Prostate gland (tissue), 2 donors: ENCODE data around the gene SPEM3. TPM values are rescaled to one million over a fixed set of nuclear protein-coding genes. Genes with fewer than 3 reads are reported as not detected.

Source experiments
- DNase-seq: peaks from one replicate; pipeline ENCODE4 v3.0.0-alpha.2; 2019; ENCODE audit warnings: low spot score
- H3K27ac ChIP-seq, 2 donors: fragments of 200-600 bp; sonication (generic); 2 replicates each; pipeline ENCODE4 v1.5.1; 2017 to 2019
- H3K27me3 ChIP-seq: fragments of 200-600 bp; sonication (generic); replicated peaks from 2 replicates; pipeline ENCODE4 v1.5.1; 2019; ENCODE audit not compliant: insufficient read depth
- H3K36me3 ChIP-seq, 2 donors: fragments of 200-600 bp; sonication (generic); 1 replicate in 1 of 2; 2 replicates in 1 of 2; pipeline versions ENCODE4 v1.5.1 to v1.8.1; 2017 to 2019
- H3K4me1 ChIP-seq: fragments of 200-600 bp; sonication (generic); replicated peaks from 2 replicates; pipeline ENCODE4 v1.5.1; 2019
- H3K4me3 ChIP-seq, 2 donors: fragments of 200-600 bp; sonication (generic); 2 replicates each; pipeline ENCODE4 v1.5.1; 2017 to 2019
- H3K9me3 ChIP-seq: fragments of 200-600 bp; sonication (generic); 2 replicates; pipeline ENCODE4 v1.5.1; 2017
- CTCF ChIP-seq, 4 experiments: fragments of 200-600 bp in 2 of 4; fragments of 450-650 bp in 2 of 4; sonication (generic) in 2 of 4; IDR thresholded peaks; 1 replicate in 3 of 4; 2 replicates in 1 of 4; pipeline ENCODE4 v1.5.1; 2016 to 2019; ENCODE audit warnings: antibody characterized with exemption in 4 of 4, mild to moderate bottlenecking in 2 of 4, moderate library complexity in 2 of 4
- POLR2A ChIP-seq: fragments of 450-650 bp; IDR thresholded peaks from one replicate; pipeline ENCODE4 v1.6.1; 2016; ENCODE audit warnings: antibody characterized with exemption, mild to moderate bottlenecking
- POLR2AphosphoS5 ChIP-seq: sonication (generic); formaldehyde crosslinking; IDR thresholded peaks from one replicate; pipeline ENCODE4 v1.6.1; 2017; ENCODE audit warnings: antibody characterized with exemption
- WGBS: methylation state at CpG from one replicate; pipeline ENCODE4 v1.1.5; 2018; 5-methylcytosine and 5-hydroxymethylcytosine counted together
- intact Hi-C: fragments of 100-400 bp; cut with DNase I; formaldehyde crosslinking; loops from one replicate; pipeline ENCODE4 v1.14.2; 2022
- total RNA-seq, 2 donors: library from RNA; depleted of rRNA; stranded (reverse); fragments of >200 nt; gene quantifications; one replicate each; pipeline ENCODE4 v1.1.0, GENCODE V29; 2016

The SPEM3 gene
- total RNA-seq, 2 donors from 2014 or later: 0.09 to 0.11 TPM

- DNase-seq: no peak
- Histone ChIP-seq H3K4me1 (no peaks in the 10 kb centered on the region), H3K27me3 (no peaks in the 10 kb centered on the region), H3K27ac (no peak within 1 kb of the TSS), H3K9me3 (no peaks in the 10 kb centered on the region), H3K36me3 (no peaks in the 10 kb centered on the region), H3K4me3 (no peak within 1 kb of the TSS)
- WGBS: 70% methylated on average over 17 of the region's 17 CpGs
- TF ChIP-seq POLR2A (no peak), CTCF (IDR thresholded peaks at IDR 0.05) (no peak), POLR2AphosphoS5 (no peak)
- intact Hi-C loops: no loop called here
Measured at GRCh38 chr17:7419819-7420610, 8.6 kb upstream of the SPEM3 start, which contains the start of gene SPEM1. Gene SPEM1, plus strand, starts transcription at chr17:7420324. Its CDS starts 61 bp downstream, at chr17:7420385.

- H3K9me3 ChIP-seq: no peaks in the 10 kb centered on the region
- H3K27me3 ChIP-seq: no peaks in the 10 kb centered on the region
- H3K27ac ChIP-seq: no peak overlapping the region
- intact Hi-C loops: no loop called here
- no peak overlapping the region for H3K4me3 ChIP-seq
- WGBS: 94% methylated on average over 16 of the region's 16 CpGs
- TF ChIP-seq POLR2A (no peak), POLR2AphosphoS5 (no peak), CTCF (IDR thresholded peaks at IDR 0.05) (no peak)
- no peaks in the 10 kb centered on the region for H3K36me3 ChIP-seq
- no peaks in the 10 kb centered on the region for H3K4me1 ChIP-seq
- no peak for DNase-seq
Measured at GRCh38 chr17:7421186-7421585, 7.5 kb upstream of the SPEM3 start.

- Histone ChIP-seq H3K9me3 (no peaks in the 10 kb centered on the region), H3K27me3 (no peaks in the 10 kb centered on the region), H3K36me3 (no peaks in the 10 kb centered on the region), H3K4me1 (no peaks in the 10 kb centered on the region), H3K4me3 (no peak overlapping the region), H3K27ac (no peak overlapping the region)
- intact Hi-C loops: no loop called here
- 50% methylated on average over 4 of the region's 4 CpGs for WGBS
- DNase-seq: no peak
- TF ChIP-seq POLR2AphosphoS5 (no peak), POLR2A (no peak), CTCF (IDR thresholded peaks at IDR 0.05) (no peak)
Measured at GRCh38 chr17:7423679-7424078, 5.0 kb upstream of the SPEM3 start.

GRCh38 chr17:7425316-7425715 lies 3.3 kb upstream of the SPEM3 start, which contains the start of gene SPEM2:
Gene SPEM2, plus strand, starts transcription at chr17:7425616. Its CDS starts 73 bp downstream, at chr17:7425689.
- Histone ChIP-seq H3K27ac (no peak within 1 kb of the TSS), H3K4me1 (no peaks in the 10 kb centered on the region), H3K27me3 (no peaks in the 10 kb centered on the region), H3K9me3 (no peaks in the 10 kb centered on the region), H3K36me3 (no peaks in the 10 kb centered on the region), H3K4me3 (no peak within 1 kb of the TSS)
- intact Hi-C loops: no loop called here
- DNase-seq: no peak
- TF ChIP-seq CTCF (IDR thresholded peaks at IDR 0.05) (no peak), POLR2A (no peak), POLR2AphosphoS5 (no peak)
- WGBS: 84% methylated on average over 7 of the region's 7 CpGs

GRCh38 chr17:7425756-7426155 lies 2.9 kb upstream of the SPEM3 start:
- no peak overlapping the region for H3K27ac ChIP-seq
- no peaks in the 10 kb centered on the region for H3K36me3 ChIP-seq
- 92% methylated on average over 8 of the region's 8 CpGs for WGBS
- H3K27me3 ChIP-seq: no peaks in the 10 kb centered on the region
- H3K4me1 ChIP-seq: no peaks in the 10 kb centered on the region
- DNase-seq: no peak
- no peak overlapping the region for H3K4me3 ChIP-seq
- H3K9me3 ChIP-seq: no peaks in the 10 kb centered on the region
- TF ChIP-seq POLR2AphosphoS5 (no peak), POLR2A (no peak), CTCF (IDR thresholded peaks at IDR 0.05) (no peak)
- intact Hi-C loops: no loop called here
